GM21515 (cell line): Measurements from ENCODE around the gene UTF1.
"Not testable (repeated sequence)": the region's sequence is repeated elsewhere in the genome, so short reads cannot be mapped to it uniquely, and the experiment has no call there.

Experiments used
- ATAC-seq: cut with Tn5 transposase; IDR thresholded peaks from one replicate; pipeline ENCODE4 v1.9.1; 2021; ENCODE audit not compliant: unreplicated experiment

The UTF1 gene

DNA sequence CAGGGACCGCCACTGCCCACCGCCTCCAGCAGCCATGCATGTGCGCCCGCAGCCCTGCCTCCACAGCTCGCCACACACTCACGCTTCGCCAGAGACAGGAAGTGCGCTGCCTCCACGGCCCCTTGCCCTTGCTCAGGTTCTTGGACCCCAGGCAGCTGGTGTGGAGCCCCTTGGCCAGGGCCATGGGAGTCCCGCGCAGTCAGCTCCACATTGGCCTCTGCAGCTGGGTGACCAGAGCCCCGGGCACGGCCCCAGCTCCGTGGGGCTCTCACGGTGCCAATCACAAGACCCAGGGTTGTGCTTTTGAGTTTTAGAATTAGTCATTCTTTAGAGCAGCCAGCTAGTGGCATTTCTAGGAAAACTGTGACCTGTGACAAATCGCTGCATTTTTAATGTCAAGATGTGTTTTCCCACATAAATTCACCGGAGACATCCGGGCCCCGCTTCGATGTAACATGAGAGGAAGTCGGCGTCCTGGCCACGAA lies 4.3 kb upstream of the UTF1 start:
- no peak for ATAC-seq

DNA sequence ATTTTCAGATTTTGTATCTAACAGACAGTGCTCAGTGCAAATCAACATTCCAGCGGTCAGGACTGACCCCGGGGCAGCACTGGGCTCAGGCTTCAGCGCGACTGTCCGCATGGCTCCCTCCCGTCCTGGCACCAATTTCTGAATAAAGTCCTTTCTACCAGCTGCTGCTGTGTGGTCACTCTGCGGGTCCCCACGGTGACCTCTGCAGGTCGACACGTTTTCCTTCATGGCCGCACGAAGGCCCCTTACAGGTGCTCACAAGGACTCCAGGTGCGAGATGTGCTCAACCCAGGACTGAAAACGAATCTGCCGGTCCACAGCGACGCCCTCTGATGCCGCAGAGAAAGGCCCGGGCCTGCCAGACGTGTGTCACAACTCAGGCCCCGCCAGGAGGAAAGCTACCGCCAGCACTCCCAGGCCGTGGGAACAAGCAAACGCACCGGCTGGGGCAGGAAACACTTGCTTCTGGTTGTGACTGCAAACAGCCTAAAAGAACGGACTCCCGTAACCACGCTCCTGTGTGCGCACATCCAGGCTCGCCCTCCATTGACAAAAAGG lies 3.7 kb upstream of the UTF1 start:
- no peak for ATAC-seq

DNA sequence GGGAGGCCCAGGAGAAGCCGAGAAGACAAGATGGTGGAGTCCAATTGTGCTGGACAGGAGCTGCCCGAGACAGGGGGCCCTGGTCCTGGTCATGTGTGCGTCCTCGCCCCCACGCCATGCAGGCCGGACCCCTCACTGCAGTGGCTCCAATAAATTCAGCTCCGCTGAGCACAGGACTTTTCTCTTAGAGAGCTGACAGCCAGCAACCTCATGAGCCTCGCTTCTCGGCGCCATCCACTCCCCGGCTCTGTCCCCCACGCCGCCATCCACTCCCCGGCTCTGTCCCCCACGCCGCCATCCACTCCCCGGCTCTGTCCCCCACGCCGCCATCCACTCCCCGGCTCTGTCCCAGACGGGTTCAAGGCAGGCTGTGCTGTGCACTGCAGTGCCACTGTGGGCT lies 2.8 kb upstream of the UTF1 start:
- ATAC-seq, result no peak

DNA sequence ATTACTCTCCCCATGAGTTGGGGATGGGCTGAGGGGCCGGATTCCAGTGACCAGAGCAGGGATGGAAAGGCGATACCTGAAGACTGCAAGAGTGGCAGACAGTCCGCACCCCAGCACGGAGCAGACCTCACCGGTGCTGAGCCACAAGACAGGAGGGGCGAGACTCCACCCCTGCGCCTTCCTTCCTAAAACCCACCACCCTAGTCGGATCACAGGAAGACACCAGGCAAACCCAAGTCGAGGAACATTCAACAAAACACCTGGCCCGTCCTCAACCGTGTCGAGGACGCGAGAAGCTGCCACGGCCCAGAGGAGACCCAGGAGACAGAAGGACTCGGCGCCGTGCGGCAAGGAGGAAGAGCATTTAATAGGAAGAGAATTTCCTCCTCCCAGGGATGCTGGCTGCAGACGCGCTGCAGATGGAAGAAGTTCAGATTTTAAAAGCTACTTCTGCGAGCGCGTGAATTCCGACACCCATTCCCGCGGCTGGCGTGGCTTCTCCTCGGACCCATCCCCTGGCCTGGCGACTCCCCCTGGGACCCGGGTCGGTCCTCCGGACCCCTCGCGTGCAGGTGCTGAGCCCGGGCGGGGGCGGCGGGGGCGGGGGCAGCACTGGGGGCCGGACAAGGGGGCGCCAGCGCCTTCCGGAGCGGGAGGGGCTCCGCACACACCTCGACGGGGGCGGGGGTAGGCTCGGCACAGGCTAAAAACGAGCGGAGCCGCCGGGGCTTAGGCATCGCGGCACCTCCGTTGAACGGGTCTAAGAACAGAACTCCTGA lies 563 bp upstream of the UTF1 start:
- no peak for ATAC-seq

DNA sequence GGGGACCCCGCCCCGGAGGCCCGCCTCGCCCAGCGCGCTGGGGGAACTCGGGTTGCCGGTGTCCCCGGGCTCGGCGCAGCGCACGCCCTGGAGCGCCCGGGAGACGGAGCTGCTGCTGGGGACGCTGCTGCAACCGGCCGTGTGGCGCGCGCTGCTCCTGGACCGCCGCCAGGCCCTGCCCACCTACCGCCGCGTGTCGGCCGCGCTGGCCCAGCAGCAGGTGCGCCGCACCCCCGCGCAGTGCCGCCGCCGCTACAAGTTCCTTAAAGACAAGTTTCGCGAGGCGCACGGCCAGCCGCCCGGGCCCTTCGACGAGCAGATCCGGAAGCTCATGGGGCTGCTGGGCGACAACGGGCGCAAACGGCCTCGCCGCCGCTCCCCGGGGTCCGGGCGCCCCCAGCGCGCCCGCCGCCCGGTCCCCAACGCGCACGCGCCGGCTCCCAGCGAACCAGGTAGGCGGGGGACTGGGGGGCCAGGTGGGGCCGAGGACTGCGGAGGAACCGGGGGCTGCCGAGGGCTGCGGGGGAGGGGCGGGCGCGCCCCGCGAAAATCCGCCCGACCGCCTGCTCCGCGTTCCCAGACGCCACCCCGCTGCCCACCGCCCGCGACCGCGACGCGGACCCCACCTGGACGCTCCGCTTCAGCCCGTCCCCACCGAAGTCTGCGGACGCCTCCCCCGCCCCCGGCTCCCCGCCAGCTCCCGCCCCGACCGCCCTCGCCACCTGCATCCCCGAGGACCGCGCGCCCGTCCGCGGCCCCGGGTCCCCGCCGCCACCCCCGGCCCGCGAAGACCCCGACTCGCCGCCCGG lies 574 bp downstream of the UTF1 start:
- ATAC-seq, result no peak

DNA sequence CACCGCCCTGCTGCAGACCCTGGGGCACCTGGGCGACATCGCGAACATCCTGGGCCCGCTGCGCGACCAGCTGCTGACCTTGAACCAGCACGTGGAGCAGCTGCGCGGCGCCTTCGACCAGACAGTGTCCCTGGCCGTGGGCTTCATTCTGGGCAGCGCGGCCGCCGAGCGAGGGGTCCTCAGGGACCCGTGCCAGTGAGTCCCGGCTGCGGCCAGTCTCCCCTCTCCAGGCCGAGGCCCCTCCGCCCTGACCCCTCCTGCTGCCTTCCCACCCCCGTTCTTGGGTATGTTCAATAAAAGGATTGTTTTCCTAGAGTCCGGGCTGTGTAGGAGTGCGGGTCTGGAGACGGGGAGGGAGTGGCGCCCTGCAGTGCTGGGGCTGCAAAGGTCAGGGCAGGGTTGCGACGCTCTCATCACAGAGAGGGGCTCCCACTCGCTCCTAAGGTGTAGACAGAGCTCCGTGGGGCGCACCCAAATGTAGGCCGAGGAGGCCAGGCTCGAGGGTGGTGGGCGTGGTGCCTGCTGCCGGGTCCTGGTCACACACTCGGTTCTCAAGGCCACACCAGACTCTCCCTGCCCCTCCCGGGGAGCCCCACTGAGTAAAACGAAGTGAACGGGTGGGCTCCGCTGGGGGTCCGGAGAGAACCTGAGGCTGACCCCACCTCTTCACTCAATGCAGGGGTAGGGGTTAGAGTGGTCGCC lies 1.4 kb downstream of the UTF1 start:
- ATAC-seq, result no peak

DNA sequence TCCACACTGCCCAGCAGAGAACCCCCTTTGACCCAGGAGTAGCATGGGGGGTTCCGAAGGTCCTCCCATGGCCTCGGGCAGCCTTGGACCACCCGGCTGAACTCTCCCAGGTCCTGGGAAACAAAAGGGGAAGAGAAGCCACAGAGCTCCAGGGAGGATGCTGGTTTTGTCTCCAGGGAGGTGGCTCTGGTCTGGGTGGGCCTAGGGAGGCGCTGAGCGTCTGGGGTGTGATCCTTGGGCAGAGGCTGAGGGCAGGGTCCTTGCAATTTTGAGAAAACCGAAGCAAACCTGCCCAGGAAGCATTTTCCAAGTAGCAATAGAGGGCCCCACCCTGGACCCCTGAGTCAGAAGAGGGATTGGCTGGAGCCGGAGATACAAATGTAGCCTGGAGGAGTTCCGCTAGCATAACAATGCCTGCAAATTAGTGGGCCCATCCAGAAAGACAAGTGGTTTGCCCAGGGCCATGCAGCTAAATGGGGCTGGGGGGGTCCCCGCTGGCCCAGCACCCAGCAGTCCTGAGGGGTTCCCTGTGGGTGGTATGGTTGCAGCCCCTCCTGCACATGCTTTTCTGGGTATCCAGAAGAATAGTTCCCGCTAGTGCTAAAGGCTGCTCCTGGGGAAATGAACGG lies 2.0 kb downstream of the UTF1 start:
- ATAC-seq, result no peak

DNA sequence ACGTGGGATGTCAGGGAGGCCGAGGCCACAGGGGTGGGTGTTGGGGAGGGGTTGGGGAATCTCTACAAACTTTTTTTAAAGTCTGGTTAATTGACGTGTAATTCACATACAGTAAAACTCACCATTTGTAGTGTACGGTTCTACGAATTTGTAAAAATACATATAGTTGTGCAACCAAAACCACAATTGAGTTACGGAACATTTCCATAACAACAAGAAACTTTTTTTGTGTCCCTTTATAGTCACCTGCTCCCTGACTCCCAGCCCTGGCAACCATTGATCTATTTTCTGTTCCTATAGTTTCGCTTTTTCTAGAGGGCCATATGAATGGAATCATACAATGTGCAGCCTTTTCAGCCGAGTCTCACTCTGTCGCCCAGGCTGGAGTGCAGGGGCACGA lies 4.8 kb downstream of the UTF1 start:
- not testable (repeated sequence) for ATAC-seq

DNA sequence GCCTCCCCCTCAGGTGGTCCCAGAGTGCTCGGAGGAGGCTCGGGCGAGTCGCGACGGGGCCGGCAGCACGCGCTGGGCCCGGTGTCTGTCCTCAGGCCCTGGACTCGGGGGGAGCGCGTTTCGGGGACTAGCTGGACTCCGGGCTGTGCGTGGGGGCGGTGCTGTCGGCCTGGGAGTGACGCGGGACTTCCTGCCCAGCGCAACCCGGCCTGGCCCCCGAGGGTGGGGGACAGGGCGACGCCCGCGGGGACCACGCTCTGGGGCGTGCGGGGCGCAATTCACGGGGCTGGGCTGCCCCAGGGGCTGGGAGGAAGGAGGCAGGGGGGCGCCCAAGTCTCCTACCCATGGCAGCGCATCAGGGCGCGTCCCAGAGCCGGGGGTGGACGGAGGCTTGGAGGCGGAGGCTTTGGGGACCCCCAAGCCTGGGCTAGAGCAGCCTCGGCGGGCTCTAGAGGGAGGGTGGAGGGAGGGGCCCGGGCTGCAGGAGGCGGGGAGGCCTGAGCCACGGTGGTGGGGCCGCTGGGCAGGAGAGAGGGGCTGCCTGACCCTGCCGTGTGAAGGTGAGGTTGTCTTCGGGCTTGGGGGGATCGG lies 5.3 kb downstream of the UTF1 start:
- ATAC-seq, result no peak

DNA sequence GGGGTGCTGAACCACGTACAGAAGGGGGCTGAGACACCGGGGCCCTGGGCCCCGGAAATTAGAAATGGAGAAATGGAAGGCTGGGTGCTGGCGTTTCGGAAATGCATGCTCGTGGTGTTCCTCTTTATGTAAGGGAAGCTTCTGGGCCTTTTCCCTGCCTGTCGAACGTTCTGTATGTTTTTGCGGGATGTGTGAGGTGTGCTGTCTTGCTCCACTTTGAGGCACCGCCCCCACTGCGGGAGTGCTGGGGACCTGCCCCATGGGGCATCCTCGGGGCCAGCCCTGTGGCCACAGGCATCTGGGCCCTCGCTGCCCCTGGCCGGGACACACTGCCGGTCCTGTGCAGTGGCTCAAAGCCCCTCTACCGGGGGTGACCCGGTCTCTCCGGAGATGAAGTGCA lies 5.9 kb downstream of the UTF1 start:
- ATAC-seq, result no peak

DNA sequence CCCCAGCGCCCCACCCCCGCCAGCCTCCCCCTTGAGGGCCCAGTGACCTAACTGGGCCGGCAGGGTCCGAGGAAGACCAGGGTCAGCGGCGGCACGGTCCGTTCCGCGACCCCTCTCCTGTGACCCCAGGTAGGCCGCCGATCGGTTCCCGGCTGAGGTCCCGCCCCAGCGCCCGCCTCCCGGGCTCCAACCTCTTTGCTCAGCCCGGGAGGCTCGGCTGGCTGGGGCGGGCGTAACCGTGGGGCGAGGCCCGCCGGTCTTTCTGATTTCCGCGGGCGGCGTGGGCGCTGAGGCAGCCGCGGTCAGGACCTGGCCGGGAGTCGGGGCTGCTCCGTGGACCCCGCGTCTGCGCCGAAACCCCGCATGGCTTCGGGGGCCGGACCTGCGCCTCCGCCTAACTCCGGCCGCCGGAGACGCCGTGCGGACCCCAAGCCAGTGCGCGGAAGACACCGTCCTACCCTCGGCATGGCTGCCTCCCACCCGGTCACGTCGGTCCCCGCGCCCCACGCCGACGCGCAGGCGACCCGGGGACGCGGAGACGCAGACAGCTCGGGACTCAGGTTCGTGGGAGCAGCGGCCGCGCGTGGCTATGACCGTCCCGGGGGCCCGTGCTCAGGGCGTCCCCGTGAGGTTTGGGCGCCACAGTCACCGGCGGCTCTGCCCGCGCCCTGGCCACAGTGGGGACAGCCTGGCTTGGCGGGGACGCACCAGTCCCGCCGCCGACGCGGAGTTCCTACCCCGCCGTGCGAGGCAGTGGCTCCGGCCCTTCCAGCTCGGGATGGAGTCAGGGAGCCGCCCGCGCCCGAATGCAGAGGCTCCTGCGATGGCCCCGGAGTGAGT lies 6.6 kb downstream of the UTF1 start:
- ATAC-seq, result no peak

DNA sequence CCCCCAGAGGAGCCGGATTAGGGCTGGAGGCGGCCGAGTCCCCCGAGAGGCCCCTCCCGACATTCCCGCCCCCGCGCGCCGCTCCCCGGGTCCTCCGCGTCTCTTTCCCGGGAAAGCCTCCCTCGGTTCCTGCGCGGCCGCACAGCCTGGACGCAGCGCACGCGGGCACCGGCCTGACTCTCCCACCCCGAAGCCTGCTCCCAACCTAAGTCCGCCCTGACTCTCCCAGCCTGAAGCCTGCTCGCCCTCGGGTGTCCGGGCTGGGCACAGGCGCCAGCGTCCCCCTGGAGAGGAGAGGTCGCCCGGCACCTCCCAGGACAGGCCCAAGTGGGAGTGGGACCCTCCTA lies 7.2 kb downstream of the UTF1 start:
- ATAC-seq, result no peak

DNA sequence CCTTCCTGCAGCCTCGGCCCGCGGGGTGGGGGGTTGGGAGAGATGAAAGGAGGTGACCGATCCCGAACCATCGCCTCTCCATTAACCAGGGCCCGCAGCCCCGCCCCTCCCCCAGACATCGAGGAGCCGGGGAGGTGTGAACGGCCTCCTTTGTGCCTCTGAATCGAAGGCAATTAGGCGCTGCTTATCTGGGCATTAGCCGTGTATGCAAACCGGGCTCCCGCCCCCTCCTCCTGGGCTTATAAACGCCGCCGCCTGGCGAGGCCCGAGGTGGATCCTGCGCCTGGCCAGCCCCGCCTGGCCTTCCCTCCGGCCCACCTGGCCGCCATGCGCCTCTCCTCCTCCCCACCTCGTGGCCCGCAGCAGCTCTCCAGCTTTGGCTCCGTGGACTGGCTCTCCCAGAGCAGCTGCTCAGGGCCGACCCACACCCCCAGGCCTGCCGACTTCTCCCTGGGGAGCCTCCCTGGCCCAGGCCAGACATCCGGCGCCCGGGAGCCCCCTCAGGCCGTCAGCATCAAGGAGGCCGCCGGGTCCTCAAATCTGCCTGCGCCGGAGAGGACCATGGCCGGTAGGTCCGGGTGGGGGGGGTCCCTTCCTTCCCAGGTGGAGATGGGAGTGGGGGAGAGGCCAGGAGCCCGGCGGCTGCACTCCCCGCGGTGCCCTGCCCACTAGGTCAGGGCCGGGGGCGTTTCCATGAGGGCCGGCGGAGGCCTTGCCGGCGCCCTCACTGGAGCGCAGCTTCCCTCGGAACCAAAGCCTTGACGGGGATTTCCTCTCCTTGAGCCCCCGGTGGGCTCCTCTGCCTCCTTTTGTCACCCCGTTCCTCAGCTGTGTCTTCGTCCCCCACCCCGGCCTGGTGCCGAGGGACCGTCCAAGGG lies 7.8 kb downstream of the UTF1 start, which contains the start of gene VENTX:
VENTX (plus strand) TSS at position 268 of the 878 bp plus-strand sequence; CDS start at position 328, 60 bp downstream.
- ATAC-seq, result no peak

DNA sequence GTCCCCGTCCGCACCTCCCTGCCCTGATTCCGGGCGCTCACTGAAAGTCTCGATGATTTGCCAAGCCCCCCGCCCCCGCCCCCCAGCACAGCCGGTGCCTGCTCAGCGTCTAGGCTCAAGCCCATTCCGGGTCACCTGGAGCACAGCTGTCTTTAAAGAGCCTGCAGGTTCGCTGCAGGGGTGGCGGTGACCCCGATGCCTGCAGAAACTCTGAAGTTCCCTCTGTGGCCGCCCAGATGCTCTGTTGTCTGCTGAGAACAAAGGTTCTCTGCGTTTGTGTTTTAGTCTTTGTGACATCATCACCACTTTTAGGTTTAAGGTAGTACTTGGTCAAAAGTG lies 8.4 kb downstream of the UTF1 start:
- no peak for ATAC-seq

DNA sequence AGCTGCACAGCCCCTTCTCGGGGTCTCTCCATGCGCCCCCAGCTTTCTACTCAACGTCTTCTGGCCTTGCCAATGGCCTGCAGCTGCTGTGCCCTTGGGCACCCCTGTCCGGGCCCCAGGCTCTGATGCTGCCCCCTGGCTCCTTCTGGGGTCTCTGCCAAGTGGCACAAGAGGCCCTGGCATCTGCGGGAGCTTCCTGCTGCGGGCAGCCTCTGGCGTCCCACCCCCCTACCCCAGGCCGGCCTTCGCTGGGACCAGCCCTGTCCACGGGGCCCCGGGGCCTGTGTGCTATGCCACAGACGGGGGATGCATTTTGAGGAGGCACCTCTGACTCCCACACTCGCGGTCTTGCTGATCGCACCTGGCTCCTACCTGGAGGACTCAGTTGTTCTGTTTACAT lies 10.0 kb downstream of the UTF1 start:
- no peak for ATAC-seq

DNA sequence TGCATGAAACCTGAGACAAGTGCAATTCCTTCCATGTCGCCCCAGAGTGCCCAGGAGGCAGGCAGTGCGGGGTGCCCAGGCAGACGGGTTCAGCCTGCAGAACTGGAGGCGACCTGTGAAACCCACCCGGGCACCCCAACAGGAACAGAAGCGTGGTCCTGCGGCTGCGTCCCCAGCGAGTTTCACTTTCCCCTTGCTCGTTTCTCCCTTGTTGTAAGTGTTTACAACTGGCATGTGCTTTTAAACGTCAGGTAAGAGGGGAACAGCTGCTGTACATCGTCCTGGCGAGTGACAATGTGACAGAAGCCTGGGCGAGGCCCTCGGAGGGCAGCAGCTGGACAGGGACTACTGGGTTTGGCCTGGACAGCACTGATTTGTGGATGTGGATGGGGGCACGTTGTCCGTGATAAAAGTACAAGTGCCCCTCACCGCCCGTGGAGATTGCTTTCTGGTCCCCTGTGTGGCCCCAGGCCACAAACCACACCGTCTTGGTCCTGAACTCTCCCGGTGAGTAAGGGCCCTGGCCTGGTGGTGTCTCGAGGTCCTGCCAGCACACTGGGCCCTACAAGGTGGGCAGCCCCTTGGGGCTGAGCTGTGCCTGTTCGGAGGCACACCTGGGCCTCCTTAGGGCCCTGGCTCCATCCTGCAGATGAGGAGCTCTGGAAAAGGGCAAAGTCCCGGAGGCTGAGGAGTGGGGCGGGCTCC lies 11.6 kb downstream of the UTF1 start:
- peak; percentile 47 for ATAC-seq

DNA sequence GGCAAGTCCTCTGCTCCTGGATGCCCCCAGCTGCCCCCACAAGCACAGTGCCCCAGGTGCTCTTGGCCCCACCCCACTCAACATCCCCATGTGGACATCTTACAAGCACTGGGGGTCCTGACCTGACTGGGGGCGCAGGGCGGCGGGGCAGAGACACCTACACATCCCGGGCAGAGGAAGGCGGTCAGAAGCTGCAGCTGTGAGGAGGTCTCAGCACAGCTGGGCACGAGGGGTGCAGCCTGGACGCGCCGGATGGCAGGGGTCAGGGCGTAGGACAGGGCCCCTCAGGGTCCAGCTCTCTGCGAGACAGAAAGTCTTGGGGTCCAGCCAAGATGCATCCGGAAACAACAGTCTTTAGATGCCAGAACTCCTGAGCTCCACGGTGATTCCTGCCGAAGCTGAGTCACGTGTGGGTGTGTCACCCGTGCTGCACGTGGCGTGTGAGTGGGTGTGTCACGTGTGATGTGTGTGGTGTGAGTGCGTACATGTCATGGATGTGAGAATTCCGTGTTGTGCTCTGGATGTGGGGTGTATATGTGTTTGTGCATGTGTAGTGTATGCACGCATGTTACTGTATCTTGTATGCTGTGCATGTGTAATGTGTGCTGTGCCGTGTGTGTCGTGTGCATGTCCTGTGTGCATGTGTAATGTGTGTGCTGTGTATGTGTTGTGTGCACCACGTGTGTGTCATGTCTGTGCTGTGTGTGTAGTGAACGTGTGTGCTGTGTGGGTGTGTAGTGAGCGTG lies 12.8 kb downstream of the UTF1 start:
- ATAC-seq, result no peak
